ENCODE data around the gene CNBD2.
"Not testable (repeated sequence)": the region's sequence is repeated elsewhere in the genome, so short reads cannot be mapped to it uniquely, and the experiment has no call there.

CNBD2 gene

GRCh38 chr20:36026131-36026530, 57.7 kb downstream of the CNBD2 start:
- DNase-seq (ENCODE audit: low spot score), result not testable (repeated sequence)

GRCh38 chr20:36028106-36028808, 59.9 kb downstream of the CNBD2 start:
- DNase-seq (ENCODE audit: low spot score), result no peak

- DNase-seq (ENCODE audit: low spot score), result no peak
Measured at GRCh38 chr20:36030149-36030548, 61.8 kb downstream of the CNBD2 start.

- DNase-seq (ENCODE audit: low spot score), result no peak
Measured at GRCh38 chr20:36031806-36032205, 63.4 kb downstream of the CNBD2 start.

GRCh38 chr20:36034875-36035274, 66.5 kb downstream of the CNBD2 start:
- DNase-seq (ENCODE audit: low spot score), result no peak

- no peak for DNase-seq (ENCODE audit: low spot score)
Measured at GRCh38 chr20:36035745-36036144, 67.4 kb downstream of the CNBD2 start.

GRCh38 chr20:36036688-36037087, 68.3 kb downstream of the CNBD2 start:
- no peak for DNase-seq (ENCODE audit: low spot score)

- DNase-seq (ENCODE audit: low spot score), result no peak
Measured at GRCh38 chr20:36040571-36040970, 72.2 kb downstream of the CNBD2 start.

- no peak for DNase-seq (ENCODE audit: low spot score)
Measured at GRCh38 chr20:36043441-36043840, 75.1 kb downstream of the CNBD2 start.

GRCh38 chr20:36043892-36044515, 75.6 kb downstream of the CNBD2 start:
- DNase-seq (ENCODE audit: low spot score), result no peak

- DNase-seq (ENCODE audit: low spot score), result no peak
Measured at GRCh38 chr20:36045373-36045714, 77.0 kb downstream of the CNBD2 start.

- DNase-seq (ENCODE audit: low spot score), result not testable (repeated sequence)
Measured at GRCh38 chr20:36046073-36046798, 77.8 kb downstream of the CNBD2 start.

GRCh38 chr20:36049408-36049807, 81.0 kb downstream of the CNBD2 start:
- DNase-seq (ENCODE audit: low spot score), result peak; percentile 15

- DNase-seq (ENCODE audit: low spot score), result peak; percentile 83
Measured at GRCh38 chr20:36050436-36051317, 82.3 kb downstream of the CNBD2 start.

- no peak for DNase-seq (ENCODE audit: low spot score)
Measured at GRCh38 chr20:36051318-36052116, 83.1 kb downstream of the CNBD2 start.

GRCh38 chr20:36052117-36052513, 83.7 kb downstream of the CNBD2 start:
- no peak for DNase-seq (ENCODE audit: low spot score)

GRCh38 chr20:36053863-36054518, 85.6 kb downstream of the CNBD2 start:
- DNase-seq (ENCODE audit: low spot score), result not testable (repeated sequence)

GRCh38 chr20:36055145-36055544, 86.8 kb downstream of the CNBD2 start:
- DNase-seq (ENCODE audit: low spot score), result no peak

- no peak for DNase-seq (ENCODE audit: low spot score)
Measured at GRCh38 chr20:36060676-36061075, 92.3 kb downstream of the CNBD2 start.

- DNase-seq (ENCODE audit: low spot score), result no peak
Measured at GRCh38 chr20:36061754-36062153, 93.4 kb downstream of the CNBD2 start.

GRCh38 chr20:36062799-36063198, 94.4 kb downstream of the CNBD2 start:
- DNase-seq (ENCODE audit: low spot score), result no peak

All from hematopoietic multipotent progenitor cell treated with erythropoietin and hydrocortisone succinate and interleukin-3 and kit ligand, for 17 days (in vitro differentiated cells).